HepG2 (cell line): ENCODE results near the gene DCLRE1B. TPM values are rescaled to one million over a fixed set of nuclear protein-coding genes. Genes with fewer than 3 reads are reported as not detected.

Source experiments
- BCLAF1 ChIP-seq: fragments of 450-650 bp; IDR thresholded peaks from 2 replicates; pipeline ENCODE4 v1.6.1; 2017; ENCODE audit warnings: mild to moderate bottlenecking
- DBP ChIP-seq: sonication (generic); formaldehyde crosslinking; IDR thresholded peaks from 2 replicates; pipeline ENCODE4 v1.4.0; 2020; ENCODE audit warnings: missing genetic modification reagents; ENCODE audit errors: not compliant biosample characterization
- GABPA ChIP-seq, 2 experiments: IDR thresholded peaks; 2 replicates each; pipeline ENCODE4 v1.6.1; 2011 to 2016; ENCODE audit warnings: low read depth in 2 of 2, low read length in 1 of 2, missing biosample characterization in 1 of 2, missing genetic modification characterization in 1 of 2
- HNRNPL ChIP-seq: fragments of 200-400 bp; formaldehyde crosslinking; IDR thresholded peaks from 2 replicates; pipeline ENCODE4 v1.6.1; 2017; ENCODE audit warnings: mild to moderate bottlenecking, low read depth, low read length
- KAT8 ChIP-seq: IDR thresholded peaks from 2 replicates; pipeline ENCODE4 v1.6.1; 2016; ENCODE audit warnings: missing genetic modification reagents, missing compliant biosample characterization
- REPIN1 ChIP-seq: sonication (generic); formaldehyde crosslinking; IDR thresholded peaks from 2 replicates; pipeline ENCODE4 v1.8.0; 2022; ENCODE audit warnings: missing genetic modification reagents, low read depth, mild to moderate bottlenecking, borderline replicate concordance
- RXRA ChIP-seq: sonication (generic); formaldehyde crosslinking; IDR thresholded peaks from 2 replicates; pipeline ENCODE4 v1.5.1; 2020; ENCODE audit warnings: missing genetic modification reagents
- SMC3 ChIP-seq: IDR thresholded peaks from 2 replicates; pipeline ENCODE4 v1.6.1; 2011; ENCODE audit warnings: low read length, improper control_type of control experiment
- SYNCRIP ChIP-seq: fragments of 200-400 bp; formaldehyde crosslinking; IDR thresholded peaks from 2 replicates; pipeline ENCODE4 v1.6.1; 2018; ENCODE audit warnings: mild to moderate bottlenecking, low read depth, low read length; ENCODE audit not compliant: insufficient read depth
- TAF1 ChIP-seq: sonication (generic); formaldehyde crosslinking; IDR thresholded peaks from 2 replicates; pipeline ENCODE4 v1.4.0; 2020; ENCODE audit warnings: missing genetic modification reagents
- USF2 ChIP-seq, 2 experiments: sonication (generic) in 1 of 2; formaldehyde crosslinking in 1 of 2; IDR thresholded peaks; 2 replicates each; pipeline versions ENCODE4 v1.5.1 to v1.6.1; 2011 to 2020; ENCODE audit warnings: borderline replicate concordance in 1 of 2, low read depth in 1 of 2, low read length in 1 of 2, mild to moderate bottlenecking in 1 of 2, missing genetic modification reagents in 1 of 2, moderate library complexity in 1 of 2
- XRCC5 ChIP-seq: fragments of 200-400 bp; formaldehyde crosslinking; optimal IDR thresholded peaks from 2 replicates; pipeline ENCODE3; 2017; ENCODE audit warnings: mild to moderate bottlenecking, low read length
- ZBTB26 ChIP-seq: IDR thresholded peaks from 2 replicates; pipeline ENCODE4 v1.6.1; 2016; ENCODE audit warnings: missing compliant biosample characterization, missing genetic modification reagents, borderline replicate concordance
- ZFP41 ChIP-seq: sonication (generic); formaldehyde crosslinking; IDR thresholded peaks from 2 replicates; pipeline ENCODE4 v1.4.0; 2020; ENCODE audit warnings: mild to moderate bottlenecking, missing genetic modification reagents, borderline replicate concordance
- ZKSCAN1 ChIP-seq: fragments of 150-350 bp; IDR thresholded peaks from 2 replicates; pipeline ENCODE4 v1.6.1; 2014; ENCODE audit warnings: low read length
- ZNF703 ChIP-seq: sonication (generic); formaldehyde crosslinking; IDR thresholded peaks from 2 replicates; pipeline ENCODE4 v1.5.1; 2020; ENCODE audit warnings: missing genetic modification reagents, mild to moderate bottlenecking, moderate library complexity, borderline replicate concordance
- ZNF704 ChIP-seq: sonication (generic); formaldehyde crosslinking; IDR thresholded peaks from 2 replicates; pipeline ENCODE4 v1.8.1; 2023; ENCODE audit warnings: mild to moderate bottlenecking, inconsistent platforms, moderate library complexity, missing genetic modification reagents, borderline replicate concordance
- ZSCAN20 ChIP-seq: sonication (generic); formaldehyde crosslinking; IDR thresholded peaks from 2 replicates; pipeline ENCODE4 v1.4.0; 2020; ENCODE audit warnings: missing genetic modification reagents, mild to moderate bottlenecking, borderline replicate concordance
- ZSCAN30 ChIP-seq: sonication (generic); formaldehyde crosslinking; IDR thresholded peaks from 2 replicates; pipeline ENCODE4 v1.5.0; 2020; ENCODE audit warnings: mild to moderate bottlenecking, missing genetic modification reagents
- polyA plus RNA-seq, 8 experiments: library from polyadenylated mRNA; depleted of rRNA in 3 of 8; stranded (reverse) in 7 of 8; unstranded in 1 of 8; fragments of >200 nt; fragmentation: Illumina TruSeq in 4 of 8; extraction: Trizol in 4 of 8; gene quantifications; 2 replicates each; pipeline versions ENCODE4 v1.2.1 to v1.2.3, GENCODE V29; 2011 to 2016; ENCODE audit warnings: low read depth in 4 of 8, missing spikeins in 1 of 8, mixed read lengths in 1 of 8; ENCODE audit not compliant: insufficient read depth in 1 of 8
- total RNA-seq, 5 experiments: library from RNA; depleted of rRNA; stranded (reverse); fragments of >200 nt; fragmentation: Illumina TruSeq; extraction: Trizol; gene quantifications; 2 replicates each; pipeline ENCODE4 v1.2.3, GENCODE V29; 2016; ENCODE audit warnings: low read depth in 1 of 5

The DCLRE1B gene
- total and polyA plus RNA-seq, 2 of the 13 experiments (the other 11 are each of a cell fraction or from before 2014, with no cell fraction given) = 2.7 to 8.0 TPM

GRCh38 chr1:113928941-113929749 lies 24.0 kb downstream of the DCLRE1B start, which contains the start of gene HIPK1 (continued):
- no peak for TF ChIP-seq DBP
- TF ChIP-seq REPIN1 (CRISPR knock-in tag) = peak; percentile 69; the same call in 1 of the 2 replicates
- no peak for TF ChIP-seq SYNCRIP
- TF ChIP-seq ZNF703 (CRISPR knock-in tag) = no peak; the same call in 1 of the 2 replicates
- no peak for TF ChIP-seq ZKSCAN1
- no peak for TF ChIP-seq SMC3
- no peak for TF ChIP-seq BCLAF1
- TF ChIP-seq TAF1 (CRISPR knock-in tag) = peak; percentile 80
- no peak; the same call in 1 of the 2 replicates for TF ChIP-seq ZNF704 (CRISPR knock-in tag)
- TF ChIP-seq RXRA (CRISPR knock-in tag) = peak; percentile 69
- TF ChIP-seq ZBTB26 (CRISPR knock-in tag) = no peak
- TF ChIP-seq GABPA (IDR thresholded peaks at IDR 0.05; ENCODE audit: low read depth, low read length) = peak; percentile 78
- peak; percentile 92 for TF ChIP-seq GABPA (CRISPR knock-in tag; IDR thresholded peaks at IDR 0.05; ENCODE audit: low read depth)
- peak; percentile 93 for TF ChIP-seq KAT8 (CRISPR knock-in tag)
- TF ChIP-seq HNRNPL = no peak
- no peak for TF ChIP-seq USF2 (IDR thresholded peaks at IDR 0.05; ENCODE audit: low read depth, low read length)
- peak; percentile 77; the same call in 1 of the 2 replicates for TF ChIP-seq USF2 (CRISPR knock-in tag; IDR thresholded peaks at IDR 0.05; ENCODE audit: borderline replicate concordance)
- TF ChIP-seq ZSCAN30 (CRISPR knock-in tag) = no peak
- TF ChIP-seq ZFP41 (CRISPR knock-in tag) = no peak
- peak; percentile 99 for TF ChIP-seq XRCC5
- TF ChIP-seq ZSCAN20 (CRISPR knock-in tag) = 0 out of 2 replicates have a peak, but pooled peaks have one; percentile 25
